Coronary artery (tissue), 2 donors: Measurements from ENCODE around the gene LYRM2.

Experiments
- DNase-seq: peaks from one replicate; pipeline ENCODE4 v3.0.0-alpha.2; 2017; ENCODE audit warnings: low spot score
- H3K27ac ChIP-seq, 2 donors: fragments of 200-600 bp; sonication (generic); one replicate each; pipeline ENCODE4 v1.5.1; 2016 to 2019
- H3K4me3 ChIP-seq: fragments of 200-600 bp; sonication (generic); 2 replicates; pipeline ENCODE4 v1.5.1; 2016; ENCODE audit warnings: mild to moderate bottlenecking, moderate library complexity
- TF ChIP-seq, protein P1 (sequence below): fragments of 200-600 bp; sonication (generic); IDR thresholded peaks from one replicate; pipeline ENCODE4 v1.5.1; 2019; ENCODE audit warnings: antibody characterized with exemption

The LYRM2 gene

DNA sequence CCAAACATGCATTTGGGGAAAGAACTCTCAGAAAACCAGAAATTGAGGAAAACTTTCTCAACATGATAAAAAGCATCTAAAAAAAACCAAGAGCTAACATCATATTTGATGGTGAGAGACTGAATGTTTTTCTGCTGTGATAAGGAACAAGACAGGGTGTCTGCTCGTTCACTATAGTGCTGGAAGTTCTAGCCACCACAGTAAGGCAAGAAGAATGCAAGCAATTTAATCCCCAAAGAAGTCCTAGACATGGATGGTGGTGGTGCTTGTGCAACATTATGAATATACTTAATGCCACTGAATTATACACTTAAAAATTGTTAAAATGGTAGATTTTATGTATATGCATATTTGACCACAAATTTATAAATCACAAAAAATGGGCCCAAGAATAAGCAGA lies 53.4 kb downstream of the LYRM2 start:
- no peak for DNase-seq
- TF ChIP-seq, protein P1, sequence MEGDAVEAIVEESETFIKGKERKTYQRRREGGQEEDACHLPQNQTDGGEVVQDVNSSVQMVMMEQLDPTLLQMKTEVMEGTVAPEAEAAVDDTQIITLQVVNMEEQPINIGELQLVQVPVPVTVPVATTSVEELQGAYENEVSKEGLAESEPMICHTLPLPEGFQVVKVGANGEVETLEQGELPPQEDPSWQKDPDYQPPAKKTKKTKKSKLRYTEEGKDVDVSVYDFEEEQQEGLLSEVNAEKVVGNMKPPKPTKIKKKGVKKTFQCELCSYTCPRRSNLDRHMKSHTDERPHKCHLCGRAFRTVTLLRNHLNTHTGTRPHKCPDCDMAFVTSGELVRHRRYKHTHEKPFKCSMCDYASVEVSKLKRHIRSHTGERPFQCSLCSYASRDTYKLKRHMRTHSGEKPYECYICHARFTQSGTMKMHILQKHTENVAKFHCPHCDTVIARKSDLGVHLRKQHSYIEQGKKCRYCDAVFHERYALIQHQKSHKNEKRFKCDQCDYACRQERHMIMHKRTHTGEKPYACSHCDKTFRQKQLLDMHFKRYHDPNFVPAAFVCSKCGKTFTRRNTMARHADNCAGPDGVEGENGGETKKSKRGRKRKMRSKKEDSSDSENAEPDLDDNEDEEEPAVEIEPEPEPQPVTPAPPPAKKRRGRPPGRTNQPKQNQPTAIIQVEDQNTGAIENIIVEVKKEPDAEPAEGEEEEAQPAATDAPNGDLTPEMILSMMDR: no peak
- Histone ChIP-seq H3K4me3 (no peak overlapping the region), H3K27ac (peak overlapping the region in 1 of 2 donors; percentile 66)

DNA sequence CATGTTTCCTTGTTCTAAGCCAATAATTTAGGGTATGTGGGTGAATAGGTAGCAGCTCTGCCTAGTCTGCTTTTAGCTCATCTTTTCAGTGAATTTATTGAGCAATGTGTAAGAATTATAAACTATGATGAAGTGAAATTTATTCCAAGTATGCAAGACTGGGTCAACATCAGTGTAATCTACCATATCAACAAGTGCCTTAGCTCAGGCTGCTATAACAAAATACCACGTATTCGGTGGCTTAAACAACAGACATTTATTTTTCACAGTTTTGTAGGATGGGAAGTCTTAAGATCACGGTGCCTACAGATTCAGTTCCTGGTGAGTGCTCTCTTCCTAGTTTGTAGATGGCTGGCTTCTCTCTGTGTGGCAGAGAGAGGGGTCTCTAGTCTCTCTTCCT lies 54.0 kb downstream of the LYRM2 start:
- no peak for DNase-seq
- Histone ChIP-seq H3K4me3 (no peak overlapping the region), H3K27ac (peak overlapping the region in 1 of 2 donors; percentile 66)
- TF ChIP-seq, protein P1: no peak

DNA sequence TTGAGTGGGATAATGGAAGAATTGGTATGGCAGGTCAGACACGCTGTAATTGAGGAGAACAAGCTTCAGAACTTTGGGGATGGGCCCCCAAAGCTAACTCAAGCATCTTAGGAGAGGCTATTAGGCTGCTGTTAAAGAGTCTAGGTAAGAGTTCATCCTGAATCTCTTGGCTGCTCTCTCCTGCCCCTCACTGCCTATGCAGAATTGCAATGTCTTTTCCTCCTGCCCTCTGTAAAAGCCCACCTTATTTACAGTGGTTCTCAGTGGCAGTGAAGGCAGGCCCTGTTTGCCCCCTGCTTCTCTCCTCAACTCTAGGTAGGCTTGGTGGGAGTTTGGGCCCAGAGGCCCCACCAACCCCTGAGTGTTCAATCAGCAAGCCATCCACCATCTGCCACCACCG lies 55.0 kb downstream of the LYRM2 start:
- TF ChIP-seq, protein P1: no peak
- DNase-seq: no peak
- no peak overlapping the region for H3K27ac ChIP-seq

DNA sequence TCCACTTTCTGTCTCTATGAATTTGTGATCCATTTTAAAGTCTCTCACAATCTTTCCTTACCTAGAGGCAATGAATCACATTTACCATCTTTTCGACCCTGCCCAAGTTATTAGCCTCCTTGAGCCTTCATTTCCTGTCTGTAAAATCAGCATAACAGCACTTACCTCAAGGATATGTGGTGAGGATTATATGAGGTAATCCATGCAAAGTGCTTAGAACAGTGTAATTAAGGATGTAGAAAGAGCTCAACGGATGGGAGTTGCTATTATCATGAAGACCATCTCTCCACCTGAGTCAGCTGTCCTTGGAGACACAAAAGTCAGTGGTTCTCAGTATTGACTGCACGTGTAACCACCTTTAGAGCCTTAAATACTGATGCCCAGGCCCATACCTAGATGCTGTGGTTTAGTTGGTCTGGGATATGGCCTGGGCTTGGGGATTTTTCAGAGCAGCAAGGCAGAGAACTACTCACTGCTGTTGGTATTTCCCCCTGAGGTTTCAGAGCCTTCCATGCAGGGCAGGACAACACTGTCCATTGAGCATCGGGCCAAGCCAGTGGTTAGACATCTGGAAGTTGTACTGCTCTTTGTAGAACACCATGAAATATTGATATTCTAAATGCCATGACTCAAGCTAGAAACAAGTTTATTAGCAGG lies 55.8 kb downstream of the LYRM2 start:
- Histone ChIP-seq H3K27ac (no peak overlapping the region), H3K4me3 (no peak overlapping the region)
- DNase-seq: no peak
- TF ChIP-seq, protein P1: no peak

More for the DNA sequence above, 55.0 kb downstream of the LYRM2 start:
- no peak overlapping the region for H3K4me3 ChIP-seq

DNA sequence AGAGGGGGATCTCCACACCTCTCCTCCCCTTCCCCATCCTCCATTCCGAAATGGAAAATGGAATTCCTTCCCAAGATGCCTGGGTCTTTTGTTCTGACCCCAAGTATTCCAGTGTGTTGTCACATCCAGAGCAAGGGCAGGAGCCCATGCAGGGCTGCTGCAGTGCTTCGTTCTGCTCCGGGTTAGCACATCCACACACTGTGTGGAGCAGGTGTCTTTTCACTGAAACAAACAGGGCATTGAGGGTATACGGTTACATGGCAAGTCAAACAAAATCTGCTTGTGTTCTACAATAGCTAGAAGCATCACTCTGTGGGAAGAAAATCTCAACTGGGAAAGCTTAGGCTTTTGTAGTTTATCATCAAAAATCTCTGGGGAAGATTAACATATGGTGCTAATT lies 56.9 kb downstream of the LYRM2 start:
- TF ChIP-seq, protein P1: no peak
- DNase-seq: no peak
- Histone ChIP-seq H3K27ac (no peak overlapping the region), H3K4me3 (no peak overlapping the region)

DNA sequence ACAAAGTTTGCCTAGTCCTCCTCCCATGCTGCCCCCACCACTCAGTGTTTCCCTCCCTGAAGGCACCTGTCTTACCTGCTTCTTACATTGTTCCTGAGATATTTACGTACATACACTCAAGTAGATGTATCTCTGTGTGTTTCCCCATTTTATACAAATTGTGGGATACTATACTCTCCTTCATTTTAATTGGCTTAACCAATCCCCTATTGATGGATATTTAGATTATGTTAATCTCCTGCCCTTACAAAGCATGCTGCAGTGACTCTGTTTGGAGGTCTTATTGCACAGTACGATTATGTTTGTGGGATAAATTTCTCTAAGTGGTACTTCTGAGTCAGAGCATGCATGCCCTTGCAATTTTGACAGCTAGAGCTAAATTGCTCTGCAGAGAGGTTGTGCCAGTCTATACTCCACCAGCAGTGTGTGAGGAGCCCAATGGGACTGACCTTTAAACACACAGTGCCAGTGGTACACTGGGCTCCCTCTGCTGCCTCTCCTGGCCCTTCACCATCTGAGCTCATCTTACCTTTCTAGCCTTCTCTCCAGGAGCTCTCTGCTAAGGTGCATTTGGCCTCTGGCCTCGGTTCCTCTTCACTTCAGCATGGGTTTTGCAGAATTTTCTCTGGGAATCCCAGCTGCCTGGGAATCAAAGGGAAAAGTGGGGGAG lies 57.4 kb downstream of the LYRM2 start:
- Histone ChIP-seq H3K27ac (no peak overlapping the region), H3K4me3 (no peak overlapping the region)
- TF ChIP-seq, protein P1: no peak
- no peak for DNase-seq

DNA sequence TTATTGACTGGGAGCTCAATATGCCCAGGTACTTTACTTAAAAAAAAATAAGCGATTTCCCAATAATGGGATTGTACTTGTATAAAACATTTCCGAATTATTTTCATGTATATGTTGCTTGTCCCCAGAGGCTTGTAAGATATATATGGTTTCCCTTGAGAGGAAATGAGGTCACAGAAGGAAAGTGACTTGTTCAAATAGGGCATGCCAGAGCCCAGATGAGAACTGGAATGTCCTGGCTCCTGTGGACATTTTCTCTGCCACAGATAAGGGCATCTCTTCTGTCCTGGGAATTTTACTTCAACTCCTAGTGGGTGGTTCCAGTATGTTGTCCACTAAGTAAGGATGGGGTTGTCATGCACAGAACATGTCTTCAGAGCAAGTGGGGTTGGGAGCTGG lies 63.0 kb downstream of the LYRM2 start:
- no peak overlapping the region for H3K27ac ChIP-seq
- DNase-seq: no peak
- H3K4me3 ChIP-seq: no peak overlapping the region
- TF ChIP-seq, protein P1: no peak
